HepG2 (cell line): ENCODE measurements around the gene ADIPOR1. TPM values are rescaled to one million over a fixed set of nuclear protein-coding genes. Genes with fewer than 3 reads are reported as not detected.
A peak's percentile ranks its signal among the peaks of the same experiment; 100 is the strongest.

Experiments used
- CBX5 ChIP-seq: sonication (generic); formaldehyde crosslinking; IDR thresholded peaks from 2 replicates; pipeline ENCODE4 v1.4.0; 2020; ENCODE audit warnings: missing genetic modification reagents, borderline replicate concordance
- GATA4 ChIP-seq: sonication (generic); IDR thresholded peaks from 2 replicates; pipeline ENCODE4 v1.6.1; 2016; ENCODE audit warnings: antibody characterized with exemption, low read depth, borderline replicate concordance
- MED8 ChIP-seq: sonication (generic); formaldehyde crosslinking; IDR thresholded peaks from 2 replicates; pipeline ENCODE4 v1.8.1; 2023; ENCODE audit warnings: mild to moderate bottlenecking, missing genetic modification reagents; ENCODE audit not compliant: insufficient replicate concordance
- NR2C2 ChIP-seq: sonication (generic); formaldehyde crosslinking; IDR thresholded peaks from 2 replicates; pipeline ENCODE4 v1.4.0; 2020; ENCODE audit warnings: missing genetic modification reagents, mild to moderate bottlenecking, moderate library complexity, borderline replicate concordance
- ZNF230 ChIP-seq: sonication (generic); formaldehyde crosslinking; IDR thresholded peaks from 2 replicates; pipeline ENCODE4 v1.4.0; 2020; ENCODE audit warnings: mild to moderate bottlenecking, missing genetic modification reagents
- ZNF343 ChIP-seq: sonication (generic); formaldehyde crosslinking; IDR thresholded peaks from 2 replicates; pipeline ENCODE4 v1.4.0; 2020; ENCODE audit warnings: mild to moderate bottlenecking, missing genetic modification reagents
- ZNF547 ChIP-seq: sonication (generic); formaldehyde crosslinking; IDR thresholded peaks from 2 replicates; pipeline ENCODE4 v1.5.1; 2020; ENCODE audit warnings: mild to moderate bottlenecking, missing genetic modification reagents
- polyA plus RNA-seq, 8 experiments: library from polyadenylated mRNA; depleted of rRNA in 3 of 8; stranded (reverse) in 7 of 8; unstranded in 1 of 8; fragments of >200 nt; fragmentation: Illumina TruSeq in 4 of 8; extraction: Trizol in 4 of 8; gene quantifications; 2 replicates each; pipeline versions ENCODE4 v1.2.1 to v1.2.3, GENCODE V29; 2011 to 2016; ENCODE audit warnings: low read depth in 4 of 8, missing spikeins in 1 of 8, mixed read lengths in 1 of 8; ENCODE audit not compliant: insufficient read depth in 1 of 8
- total RNA-seq, 5 experiments: library from RNA; depleted of rRNA; stranded (reverse); fragments of >200 nt; fragmentation: Illumina TruSeq; extraction: Trizol; gene quantifications; 2 replicates each; pipeline ENCODE4 v1.2.3, GENCODE V29; 2016; ENCODE audit warnings: low read depth in 1 of 5
- TF ChIP-seq, protein P1 (sequence below): sonication (generic); formaldehyde crosslinking; IDR thresholded peaks from 2 replicates; pipeline ENCODE4 v1.4.0; 2020; ENCODE audit warnings: missing genetic modification reagents, borderline replicate concordance
- TF ChIP-seq, protein P2 (sequence below): sonication (generic); formaldehyde crosslinking; IDR thresholded peaks from 2 replicates; pipeline ENCODE4 v1.4.0; 2020; ENCODE audit warnings: mild to moderate bottlenecking, missing genetic modification reagents
- TF ChIP-seq, protein P3 (sequence below): sonication (generic); formaldehyde crosslinking; IDR thresholded peaks from 2 replicates; pipeline ENCODE4 v1.4.0; 2020; ENCODE audit warnings: mild to moderate bottlenecking, missing genetic modification reagents, borderline replicate concordance
- TF ChIP-seq, protein P4 (sequence below): sonication (generic); formaldehyde crosslinking; IDR thresholded peaks from 2 replicates; pipeline ENCODE4 v1.8.1; 2023; ENCODE audit warnings: mild to moderate bottlenecking, moderate library complexity, missing genetic modification reagents
- TF ChIP-seq, protein P5 (sequence below): sonication (generic); formaldehyde crosslinking; IDR thresholded peaks from 2 replicates; pipeline ENCODE4 v1.4.0; 2020; ENCODE audit warnings: missing genetic modification reagents

Gene ADIPOR1
- total and polyA plus RNA-seq, 2 of the 13 experiments (the other 11 are each of a cell fraction or from before 2014, with no cell fraction given), result 60.0 to 141 TPM

DNA sequence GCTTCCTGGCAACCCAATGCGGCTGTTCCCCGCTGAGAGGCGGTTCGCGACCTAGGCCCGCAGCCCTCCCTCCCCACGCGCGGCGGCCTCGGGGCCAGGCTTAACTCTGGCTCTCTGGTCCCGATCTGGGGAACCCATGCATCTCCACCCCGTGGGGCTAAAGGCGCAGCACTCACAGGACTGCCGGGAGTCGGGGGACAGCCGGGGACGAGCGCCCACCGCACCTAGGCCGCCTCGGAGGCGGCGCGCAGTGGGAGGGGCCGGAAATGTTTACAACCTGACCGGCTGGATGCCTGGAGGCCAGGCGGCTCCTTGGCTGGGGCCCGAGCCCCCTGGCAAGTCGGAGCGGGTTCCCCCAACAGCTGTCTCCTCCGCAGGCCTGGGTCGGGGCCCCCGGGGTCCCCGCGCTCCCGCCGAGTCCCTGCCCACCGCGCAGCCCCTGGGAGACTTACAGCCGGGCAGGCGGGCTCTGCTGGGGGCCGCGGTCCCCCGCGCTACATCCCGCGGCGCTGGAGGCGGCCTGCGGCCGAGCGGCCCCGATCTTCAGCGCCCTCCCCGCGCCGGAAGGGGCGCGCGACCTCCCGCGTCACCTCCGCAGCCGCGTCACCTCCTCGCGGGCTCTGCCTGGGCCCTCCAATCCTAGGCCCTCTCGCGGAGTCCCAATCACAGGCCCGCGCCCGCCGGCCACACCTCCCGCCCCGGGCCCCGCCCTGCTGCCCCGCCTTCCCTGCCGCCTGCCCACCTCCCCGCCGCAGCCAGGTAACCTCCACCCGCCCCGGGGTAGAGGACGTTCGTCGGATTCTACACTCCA, at the start of gene ADIPOR1 (continued):
- TF ChIP-seq, protein P1, sequence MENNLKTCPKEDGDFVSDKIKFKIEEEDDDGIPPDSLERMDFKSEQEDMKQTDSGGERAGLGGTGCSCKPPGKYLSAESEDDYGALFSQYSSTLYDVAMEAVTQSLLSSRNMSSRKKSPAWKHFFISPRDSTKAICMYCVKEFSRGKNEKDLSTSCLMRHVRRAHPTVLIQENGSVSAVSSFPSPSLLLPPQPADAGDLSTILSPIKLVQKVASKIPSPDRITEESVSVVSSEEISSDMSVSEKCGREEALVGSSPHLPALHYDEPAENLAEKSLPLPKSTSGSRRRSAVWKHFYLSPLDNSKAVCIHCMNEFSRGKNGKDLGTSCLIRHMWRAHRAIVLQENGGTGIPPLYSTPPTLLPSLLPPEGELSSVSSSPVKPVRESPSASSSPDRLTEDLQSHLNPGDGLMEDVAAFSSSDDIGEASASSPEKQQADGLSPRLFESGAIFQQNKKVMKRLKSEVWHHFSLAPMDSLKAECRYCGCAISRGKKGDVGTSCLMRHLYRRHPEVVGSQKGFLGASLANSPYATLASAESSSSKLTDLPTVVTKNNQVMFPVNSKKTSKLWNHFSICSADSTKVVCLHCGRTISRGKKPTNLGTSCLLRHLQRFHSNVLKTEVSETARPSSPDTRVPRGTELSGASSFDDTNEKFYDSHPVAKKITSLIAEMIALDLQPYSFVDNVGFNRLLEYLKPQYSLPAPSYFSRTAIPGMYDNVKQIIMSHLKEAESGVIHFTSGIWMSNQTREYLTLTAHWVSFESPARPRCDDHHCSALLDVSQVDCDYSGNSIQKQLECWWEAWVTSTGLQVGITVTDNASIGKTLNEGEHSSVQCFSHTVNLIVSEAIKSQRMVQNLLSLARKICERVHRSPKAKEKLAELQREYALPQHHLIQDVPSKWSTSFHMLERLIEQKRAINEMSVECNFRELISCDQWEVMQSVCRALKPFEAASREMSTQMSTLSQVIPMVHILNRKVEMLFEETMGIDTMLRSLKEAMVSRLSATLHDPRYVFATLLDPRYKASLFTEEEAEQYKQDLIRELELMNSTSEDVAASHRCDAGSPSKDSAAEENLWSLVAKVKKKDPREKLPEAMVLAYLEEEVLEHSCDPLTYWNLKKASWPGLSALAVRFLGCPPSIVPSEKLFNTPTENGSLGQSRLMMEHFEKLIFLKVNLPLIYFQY (CRISPR knock-in tag), result 0 out of 2 replicates have a peak, but pooled peaks have one; percentile 38
- TF ChIP-seq, protein P2, sequence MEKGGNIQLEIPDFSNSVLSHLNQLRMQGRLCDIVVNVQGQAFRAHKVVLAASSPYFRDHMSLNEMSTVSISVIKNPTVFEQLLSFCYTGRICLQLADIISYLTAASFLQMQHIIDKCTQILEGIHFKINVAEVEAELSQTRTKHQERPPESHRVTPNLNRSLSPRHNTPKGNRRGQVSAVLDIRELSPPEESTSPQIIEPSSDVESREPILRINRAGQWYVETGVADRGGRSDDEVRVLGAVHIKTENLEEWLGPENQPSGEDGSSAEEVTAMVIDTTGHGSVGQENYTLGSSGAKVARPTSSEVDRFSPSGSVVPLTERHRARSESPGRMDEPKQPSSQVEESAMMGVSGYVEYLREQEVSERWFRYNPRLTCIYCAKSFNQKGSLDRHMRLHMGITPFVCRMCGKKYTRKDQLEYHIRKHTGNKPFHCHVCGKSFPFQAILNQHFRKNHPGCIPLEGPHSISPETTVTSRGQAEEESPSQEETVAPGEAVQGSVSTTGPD (CRISPR knock-in tag), result no peak
- TF ChIP-seq MED8 (CRISPR knock-in tag) (no peak), ZNF547 (CRISPR knock-in tag) (no peak), GATA4 (no peak), ZNF343 (CRISPR knock-in tag) (no peak), ZNF230 (CRISPR knock-in tag) (no peak), NR2C2 (CRISPR knock-in tag) (peak; percentile 87), CBX5 (CRISPR knock-in tag) (no peak; the same call in 1 of the 2 replicates)
- TF ChIP-seq, protein P3, sequence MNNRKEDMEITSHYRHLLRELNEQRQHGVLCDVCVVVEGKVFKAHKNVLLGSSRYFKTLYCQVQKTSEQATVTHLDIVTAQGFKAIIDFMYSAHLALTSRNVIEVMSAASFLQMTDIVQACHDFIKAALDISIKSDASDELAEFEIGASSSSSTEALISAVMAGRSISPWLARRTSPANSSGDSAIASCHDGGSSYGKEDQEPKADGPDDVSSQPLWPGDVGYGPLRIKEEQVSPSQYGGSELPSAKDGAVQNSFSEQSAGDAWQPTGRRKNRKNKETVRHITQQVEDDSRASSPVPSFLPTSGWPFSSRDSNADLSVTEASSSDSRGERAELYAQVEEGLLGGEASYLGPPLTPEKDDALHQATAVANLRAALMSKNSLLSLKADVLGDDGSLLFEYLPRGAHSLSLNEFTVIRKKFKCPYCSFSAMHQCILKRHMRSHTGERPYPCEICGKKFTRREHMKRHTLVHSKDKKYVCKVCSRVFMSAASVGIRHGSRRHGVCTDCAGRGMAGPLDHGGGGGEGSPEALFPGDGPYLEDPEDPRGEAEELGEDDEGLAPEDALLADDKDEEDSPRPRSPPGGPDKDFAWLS (CRISPR knock-in tag), result no peak
- TF ChIP-seq, protein P4, sequence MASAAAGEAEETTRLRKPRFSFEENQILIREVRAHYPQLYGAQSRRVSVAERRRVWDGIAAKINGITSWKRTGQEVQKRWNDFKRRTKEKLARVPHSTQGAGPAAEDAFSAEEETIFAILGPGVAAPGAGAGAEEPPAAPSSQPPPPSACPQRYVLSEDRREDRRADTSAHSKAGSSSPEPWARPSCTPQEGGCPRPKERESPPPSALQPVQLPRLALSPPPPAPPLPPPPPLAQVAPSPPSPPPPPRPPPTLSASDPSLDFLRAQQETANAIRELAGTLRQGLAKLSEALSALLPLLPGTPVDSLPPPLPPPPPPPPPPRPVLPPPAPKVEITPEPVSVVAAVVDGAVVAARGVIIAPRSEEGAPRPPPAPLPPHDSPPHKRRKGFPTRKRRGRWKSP (CRISPR knock-in tag), result peak; percentile 60; the same call in 1 of the 2 replicates
- TF ChIP-seq, protein P5, sequence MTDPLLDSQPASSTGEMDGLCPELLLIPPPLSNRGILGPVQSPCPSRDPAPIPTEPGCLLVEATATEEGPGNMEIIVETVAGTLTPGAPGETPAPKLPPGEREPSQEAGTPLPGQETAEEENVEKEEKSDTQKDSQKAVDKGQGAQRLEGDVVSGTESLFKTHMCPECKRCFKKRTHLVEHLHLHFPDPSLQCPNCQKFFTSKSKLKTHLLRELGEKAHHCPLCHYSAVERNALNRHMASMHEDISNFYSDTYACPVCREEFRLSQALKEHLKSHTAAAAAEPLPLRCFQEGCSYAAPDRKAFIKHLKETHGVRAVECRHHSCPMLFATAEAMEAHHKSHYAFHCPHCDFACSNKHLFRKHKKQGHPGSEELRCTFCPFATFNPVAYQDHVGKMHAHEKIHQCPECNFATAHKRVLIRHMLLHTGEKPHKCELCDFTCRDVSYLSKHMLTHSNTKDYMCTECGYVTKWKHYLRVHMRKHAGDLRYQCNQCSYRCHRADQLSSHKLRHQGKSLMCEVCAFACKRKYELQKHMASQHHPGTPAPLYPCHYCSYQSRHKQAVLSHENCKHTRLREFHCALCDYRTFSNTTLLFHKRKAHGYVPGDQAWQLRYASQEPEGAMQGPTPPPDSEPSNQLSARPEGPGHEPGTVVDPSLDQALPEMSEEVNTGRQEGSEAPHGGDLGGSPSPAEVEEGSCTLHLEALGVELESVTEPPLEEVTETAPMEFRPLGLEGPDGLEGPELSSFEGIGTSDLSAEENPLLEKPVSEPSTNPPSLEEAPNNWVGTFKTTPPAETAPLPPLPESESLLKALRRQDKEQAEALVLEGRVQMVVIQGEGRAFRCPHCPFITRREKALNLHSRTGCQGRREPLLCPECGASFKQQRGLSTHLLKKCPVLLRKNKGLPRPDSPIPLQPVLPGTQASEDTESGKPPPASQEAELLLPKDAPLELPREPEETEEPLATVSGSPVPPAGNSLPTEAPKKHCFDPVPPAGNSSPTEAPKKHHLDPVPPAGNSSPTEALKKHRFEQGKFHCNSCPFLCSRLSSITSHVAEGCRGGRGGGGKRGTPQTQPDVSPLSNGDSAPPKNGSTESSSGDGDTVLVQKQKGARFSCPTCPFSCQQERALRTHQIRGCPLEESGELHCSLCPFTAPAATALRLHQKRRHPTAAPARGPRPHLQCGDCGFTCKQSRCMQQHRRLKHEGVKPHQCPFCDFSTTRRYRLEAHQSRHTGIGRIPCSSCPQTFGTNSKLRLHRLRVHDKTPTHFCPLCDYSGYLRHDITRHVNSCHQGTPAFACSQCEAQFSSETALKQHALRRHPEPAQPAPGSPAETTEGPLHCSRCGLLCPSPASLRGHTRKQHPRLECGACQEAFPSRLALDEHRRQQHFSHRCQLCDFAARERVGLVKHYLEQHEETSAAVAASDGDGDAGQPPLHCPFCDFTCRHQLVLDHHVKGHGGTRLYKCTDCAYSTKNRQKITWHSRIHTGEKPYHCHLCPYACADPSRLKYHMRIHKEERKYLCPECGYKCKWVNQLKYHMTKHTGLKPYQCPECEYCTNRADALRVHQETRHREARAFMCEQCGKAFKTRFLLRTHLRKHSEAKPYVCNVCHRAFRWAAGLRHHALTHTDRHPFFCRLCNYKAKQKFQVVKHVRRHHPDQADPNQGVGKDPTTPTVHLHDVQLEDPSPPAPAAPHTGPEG (CRISPR knock-in tag), result no peak
